Rectal smooth muscle tissue (tissue), 1 donor: ENCODE data around the gene TEP1.

Source experiments
- H3K27ac ChIP-seq: one replicate; pipeline ENCODE4 v1.7.0; 2013; ENCODE audit warnings: low read depth, low read length, inconsistent platforms
- H3K27me3 ChIP-seq: one replicate; pipeline ENCODE4 v1.7.0; 2013; ENCODE audit warnings: low read length; ENCODE audit not compliant: control insufficient read depth, insufficient read depth
- H3K36me3 ChIP-seq: one replicate; pipeline ENCODE4 v1.7.0; 2013; ENCODE audit warnings: low read length; ENCODE audit not compliant: control insufficient read depth, insufficient read depth
- H3K4me1 ChIP-seq: one replicate; pipeline ENCODE4 v1.7.0; 2013; ENCODE audit warnings: low read length; ENCODE audit not compliant: control insufficient read depth, insufficient read depth
- H3K4me3 ChIP-seq: one replicate; pipeline ENCODE4 v1.7.0; 2013; ENCODE audit warnings: low read length
- H3K9ac ChIP-seq: one replicate; pipeline ENCODE4 v1.7.0; 2013; ENCODE audit warnings: low read length

Gene TEP1

GRCh38 chr14:20317720-20318119, 95.6 kb downstream of the TEP1 start:
- Histone ChIP-seq H3K4me3 (no peak overlapping the region), H3K9ac (no peak overlapping the region), H3K4me1 (no peaks in the 10 kb centered on the region), H3K36me3 (peaks cover 12% of the 10 kb centered on the region), H3K27me3 (no peaks in the 10 kb centered on the region), H3K27ac (no peak overlapping the region)
